AG09309 (cell line): Measurements from ENCODE around the gene LRGUK.

Source experiments
- DNase-seq: peaks from one replicate; pipeline ENCODE4 v3.0.0-alpha.2; 2010; ENCODE audit warnings: low read depth
- H3K4me3 ChIP-seq: 2 replicates; pipeline ENCODE4 v1.5.1; 2011; ENCODE audit warnings: mild to moderate bottlenecking, low read depth, low read length, moderate library complexity; ENCODE audit not compliant: control insufficient read depth
- CTCF ChIP-seq: IDR thresholded peaks from 2 replicates; pipeline ENCODE4 v1.5.1; 2011; ENCODE audit warnings: mild to moderate bottlenecking, low read depth, low read length, inconsistent platforms; ENCODE audit not compliant: insufficient read depth, control insufficient read depth; ENCODE audit errors: missing control alignments

LRGUK gene

GRCh38 chr7:134248196-134248595 is 121.1 kb downstream of the LRGUK start:
- TF ChIP-seq CTCF: no peak
- no peak overlapping the region for H3K4me3 ChIP-seq
- no peak for DNase-seq

GRCh38 chr7:134254311-134254710 is 127.2 kb downstream of the LRGUK start:
- DNase-seq: no peak
- no peak for TF ChIP-seq CTCF
- no peak overlapping the region for H3K4me3 ChIP-seq

- no peak for TF ChIP-seq CTCF
- DNase-seq: no peak
- no peak overlapping the region for H3K4me3 ChIP-seq
Observed at GRCh38 chr7:134255814-134256213, 128.7 kb downstream of the LRGUK start.

GRCh38 chr7:134262322-134262721 is 135.2 kb downstream of the LRGUK start:
- no peak for TF ChIP-seq CTCF
- no peak overlapping the region for H3K4me3 ChIP-seq
- no peak for DNase-seq

- TF ChIP-seq CTCF: no peak
- DNase-seq: no peak
- no peak overlapping the region for H3K4me3 ChIP-seq
Observed at GRCh38 chr7:134276951-134277350, 149.8 kb downstream of the LRGUK start.

GRCh38 chr7:134278502-134279153 is 151.5 kb downstream of the LRGUK start:
- H3K4me3 ChIP-seq: no peak overlapping the region
- no peak for DNase-seq
- no peak for TF ChIP-seq CTCF
